Left lung (tissue), 10 donors: Measurements from ENCODE around the gene ZNF600. TPM values are rescaled to one million over a fixed set of nuclear protein-coding genes. Genes with fewer than 3 reads are reported as not detected.
"Not testable (repeated sequence)": the region's sequence is repeated elsewhere in the genome, so short reads cannot be mapped to it uniquely, and the experiment has no call there.

Experiments
- ATAC-seq: fragments of 200-7000 bp; cut with Tn5 transposase; one replicate; pipeline ENCODE4 v1.9.1; 2020; ENCODE audit warnings: moderate library complexity
- DNase-seq, 4 donors: peaks; one replicate each; pipeline ENCODE4 v3.0.0-alpha.2; 2013 to 2020
- H3K27ac ChIP-seq, 2 donors: fragments of 200-600 bp; sonication (generic) in 1 of 2; one replicate each; pipeline versions ENCODE4 v1.5.0 to v1.8.0; 2020 to 2021
- H3K27me3 ChIP-seq, 2 donors: fragments of 200-600 bp; sonication (generic) in 1 of 2; one replicate each; pipeline versions ENCODE4 v1.5.0 to v1.8.0; 2020 to 2021
- H3K36me3 ChIP-seq, 2 donors: fragments of 200-600 bp; sonication (generic) in 1 of 2; one replicate each; pipeline versions ENCODE4 v1.5.0 to v1.8.0; 2020 to 2021
- H3K4me1 ChIP-seq, 2 donors: fragments of 200-600 bp; one replicate each; pipeline ENCODE4 v1.8.0; 2021
- H3K4me3 ChIP-seq, 2 donors: fragments of 200-600 bp; sonication (generic) in 1 of 2; one replicate each; pipeline versions ENCODE4 v1.5.0 to v1.8.0; 2020 to 2021; ENCODE audit warnings: mild to moderate bottlenecking in 1 of 2
- H3K9me3 ChIP-seq, 2 donors: fragments of 200-600 bp; sonication (generic) in 1 of 2; one replicate each; pipeline versions ENCODE4 v1.5.0 to v1.8.0; 2020 to 2021
- CTCF ChIP-seq, 2 donors: fragments of 200-600 bp; sonication (generic) in 1 of 2; IDR thresholded peaks; one replicate each; pipeline versions ENCODE4 v1.5.0 to v1.8.0; 2021; ENCODE audit warnings: antibody characterized with exemption in 2 of 2
- intact Hi-C, 2 donors: fragments of 100-400 bp; cut with DNase I; formaldehyde crosslinking; loops; one replicate each; pipeline versions ENCODE4 v1.11.2 to v1.14.2; 2022
- polyA plus RNA-seq, 6 donors: library from polyadenylated mRNA; unstranded; fragments of 120-200 nt; gene quantifications; one replicate each; pipeline ENCODE4 v1.2.1, GENCODE V29; 2013; ENCODE audit not compliant: insufficient read length in 6 of 6
- total RNA-seq, 2 donors: library from RNA; stranded (reverse); fragmentation: NEBNext Ultra II Directional; extraction: Animal tissue kit (Norgen Biotek cat#: 25700); gene quantifications; one replicate each; pipeline ENCODE4 v1.2.1, GENCODE V29; 2021
- donor health status: DM: no; HTN: yes; CAD: no.
- donor health status: DM: no; HTN: no; CAD: no.

Gene ZNF600
- total and polyA plus RNA-seq, 8 donors: 6.3 to 14.2 (median 8.3) TPM

GRCh38 chr19:52734893-52735661 is 51.5 kb downstream of the ZNF600 start, which contains the start of gene ZNF611:
TSS of gene ZNF611 (minus strand) at chr19:52735044. CDS start at chr19:52715894, 19,150 bp downstream.
- Histone ChIP-seq H3K4me3 (peak within 1 kb of the TSS; percentile 71 to 81), H3K9me3 (peaks cover 0 to 9% of the 10 kb centered on the region in 2 donors), H3K27ac (peak within 1 kb of the TSS; percentile 88 to 89), H3K27me3 (no peaks in the 10 kb centered on the region), H3K36me3 (peaks cover 0 to 9% of the 10 kb centered on the region in 2 donors), H3K4me1 (peaks cover 0 to 26% of the 10 kb centered on the region in 2 donors)
- intact Hi-C loops: no loop called here
- DNase-seq (peak; percentile 91 to 99 (median 98)), ATAC-seq (peak; percentile 99)
- TF ChIP-seq CTCF (IDR thresholded peaks at IDR 0.05): peak; percentile 54 to 73

- Histone ChIP-seq H3K4me3 (peak overlapping the region; percentile 71 to 81), H3K36me3 (peaks cover 0 to 9% of the 10 kb centered on the region in 2 donors), H3K9me3 (peaks cover 0 to 9% of the 10 kb centered on the region in 2 donors), H3K4me1 (peaks cover 0 to 26% of the 10 kb centered on the region in 2 donors), H3K27ac (peak overlapping the region; percentile 88 to 89), H3K27me3 (no peaks in the 10 kb centered on the region)
- ATAC-seq (peak; percentile 29), DNase-seq (peak in 3 of 4 donors; percentile 6 to 83 (median 13))
- TF ChIP-seq CTCF (IDR thresholded peaks at IDR 0.05): no peak
- intact Hi-C loops: no loop called here
These were observed 52.2 kb downstream of the ZNF600 start for GRCh38 chr19:52734331-52734892.

- DNase-seq, H3K9me3 ChIP-seq, H3K27ac ChIP-seq, ATAC-seq, intact Hi-C loops, H3K4me1 ChIP-seq, H3K4me3 ChIP-seq, H3K27me3 ChIP-seq: not testable (repeated sequence)
- H3K36me3 ChIP-seq: peaks cover 0 to 75% of the 10 kb centered on the region in 2 donors
These were observed 60.5 kb downstream of the ZNF600 start for GRCh38 chr19:52726051-52726450.

- Histone ChIP-seq H3K9me3 (peaks cover 0 to 3% of the 10 kb centered on the region in 2 donors), H3K4me1 (no peaks in the 10 kb centered on the region), H3K27ac (no peak overlapping the region), H3K27me3 (no peaks in the 10 kb centered on the region), H3K36me3 (peaks cover 0 to 75% of the 10 kb centered on the region in 2 donors), H3K4me3 (no peak overlapping the region)
- DNase-seq (peak in 1 of 4 donors; percentile 74), ATAC-seq (no peak)
- no peak for TF ChIP-seq CTCF (IDR thresholded peaks at IDR 0.05)
- intact Hi-C loops: no loop called here
These were observed 61.0 kb downstream of the ZNF600 start for GRCh38 chr19:52725528-52725961.

GRCh38 chr19:52724701-52725514 is 61.7 kb downstream of the ZNF600 start:
- intact Hi-C loops: no loop called here
- no peak overlapping the region for H3K27ac ChIP-seq
- no peak for TF ChIP-seq CTCF (IDR thresholded peaks at IDR 0.05)
- no peaks in the 10 kb centered on the region for H3K4me1 ChIP-seq
- no peaks in the 10 kb centered on the region for H3K27me3 ChIP-seq
- no peak for DNase-seq
- no peak for ATAC-seq
- H3K36me3 ChIP-seq: peaks cover 0 to 79% of the 10 kb centered on the region in 2 donors
- H3K9me3 ChIP-seq: peaks cover 0 to 3% of the 10 kb centered on the region in 2 donors
- no peak overlapping the region for H3K4me3 ChIP-seq

GRCh38 chr19:52723907-52724598 is 62.5 kb downstream of the ZNF600 start:
- intact Hi-C loops, H3K9me3 ChIP-seq, H3K4me3 ChIP-seq, H3K27me3 ChIP-seq, DNase-seq, H3K27ac ChIP-seq, H3K4me1 ChIP-seq, ATAC-seq: not testable (repeated sequence)
- H3K36me3 ChIP-seq: peaks cover 0 to 80% of the 10 kb centered on the region in 2 donors
